ENCODE measurements around the gene UTY. TPM values are rescaled to one million over a fixed set of nuclear protein-coding genes. Genes with fewer than 3 reads are reported as not detected.
"Not testable (repeated sequence)": the region's sequence is repeated elsewhere in the genome, so short reads cannot be mapped to it uniquely, and the experiment has no call there.

UTY gene
- total RNA-seq, 2 experiments from 2014 or later: 28.2 to 28.4 TPM

- H3K36me3 Mint-ChIP-seq (ENCODE audit: low read depth): peaks cover 50% of the 10 kb centered on the region
- CTCF ChIA-PET: no interaction called here
- H3K27ac Mint-ChIP-seq: no peak overlapping the region
- no peak for DNase-seq
- peaks cover 7% of the 10 kb centered on the region for H3K4me1 Mint-ChIP-seq
- no peaks in the 10 kb centered on the region for H3K27me3 Mint-ChIP-seq
- peaks cover 3% of the 10 kb centered on the region for H3K9me3 Mint-ChIP-seq
- POLR2A ChIA-PET: no interaction called here
- H3K4me3 Mint-ChIP-seq: no peak overlapping the region
Measured at GRCh38 chrY:13312966-13313365, 166.9 kb downstream of the UTY start.

DNA sequence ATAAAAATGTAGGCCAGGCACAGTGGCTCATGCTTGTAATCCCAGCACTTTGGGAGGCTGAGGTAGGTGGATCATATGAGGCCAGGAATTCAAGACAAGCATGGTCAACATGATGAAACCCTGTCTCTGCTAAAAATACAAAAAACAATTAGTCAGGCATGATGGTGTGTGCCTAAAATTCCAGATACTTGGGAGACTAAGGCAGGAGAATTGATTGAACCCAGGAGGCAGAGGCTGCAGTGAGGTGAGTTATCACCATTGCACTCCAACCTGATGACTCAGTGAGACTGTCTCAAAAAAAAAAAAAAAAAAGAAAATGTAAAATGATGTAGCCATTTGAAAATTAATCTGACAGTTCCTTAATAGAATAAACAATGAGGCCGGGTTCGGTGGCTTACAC, 171.9 kb downstream of the UTY start:
- CTCF ChIA-PET: no interaction called here
- Mint-ChIP-seq H3K4me1 (peaks cover 18% of the 10 kb centered on the region), H3K9me3 (peaks cover 3% of the 10 kb centered on the region), H3K4me3 (no peak overlapping the region), H3K36me3 (ENCODE audit: low read depth) (peaks cover 46% of the 10 kb centered on the region), H3K27ac (no peak overlapping the region), H3K27me3 (no peaks in the 10 kb centered on the region)
- no peak for DNase-seq
- POLR2A ChIA-PET: no interaction called here

GRCh38 chrY:13300795-13301194, 179.0 kb downstream of the UTY start:
- Mint-ChIP-seq H3K4me1 (peaks cover 4% of the 10 kb centered on the region), H3K27me3 (no peaks in the 10 kb centered on the region), H3K36me3 (ENCODE audit: low read depth) (peaks cover 36% of the 10 kb centered on the region), H3K4me3 (no peak overlapping the region), H3K9me3 (no peaks in the 10 kb centered on the region), H3K27ac (no peak overlapping the region)
- DNase-seq: no peak
- CTCF ChIA-PET: no interaction called here
- POLR2A ChIA-PET: no interaction called here

DNA sequence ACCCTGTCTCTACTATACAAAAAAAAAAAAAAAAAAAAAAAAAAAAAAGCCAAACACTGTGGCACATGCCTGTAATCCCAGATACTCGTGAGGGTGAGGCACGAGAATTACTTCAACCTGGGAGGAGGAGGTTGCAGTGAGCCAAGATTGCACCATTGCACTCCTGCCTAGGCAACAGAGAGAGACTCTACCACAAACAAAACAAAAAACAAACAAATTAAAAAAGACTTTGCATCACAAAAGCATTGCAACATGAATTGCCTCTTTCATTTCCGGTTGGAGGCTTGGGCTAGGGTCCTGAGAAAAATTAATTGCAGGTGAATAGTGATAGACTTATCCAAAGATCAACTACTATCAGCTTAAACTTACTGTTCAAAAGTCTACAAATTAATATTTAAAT, 180.4 kb downstream of the UTY start:
- no peaks in the 10 kb centered on the region for H3K4me1 Mint-ChIP-seq
- no peak for DNase-seq
- H3K9me3 Mint-ChIP-seq: no peaks in the 10 kb centered on the region
- ChIA-PET CTCF (no interaction called here), POLR2A (interaction anchor here (0.6 kb wide), 1 partner anchor 143 kb away, joined by 3 read pairs; no protein-coding TSS in a partner anchor)
- no peak overlapping the region for H3K27ac Mint-ChIP-seq
- H3K27me3 Mint-ChIP-seq: no peaks in the 10 kb centered on the region
- no peak overlapping the region for H3K4me3 Mint-ChIP-seq
- peaks cover 39% of the 10 kb centered on the region for H3K36me3 Mint-ChIP-seq (ENCODE audit: low read depth)

- CTCF ChIA-PET: no interaction called here
- Mint-ChIP-seq H3K36me3 (ENCODE audit: low read depth) (peaks cover 50% of the 10 kb centered on the region), H3K4me1 (no peaks in the 10 kb centered on the region), H3K4me3 (no peak overlapping the region), H3K27me3 (no peaks in the 10 kb centered on the region), H3K9me3 (no peaks in the 10 kb centered on the region), H3K27ac (no peak overlapping the region)
- DNase-seq: no peak
- POLR2A ChIA-PET: no interaction called here
Measured at GRCh38 chrY:13296176-13296890, 183.5 kb downstream of the UTY start.

GRCh38 chrY:13295026-13295425, 184.8 kb downstream of the UTY start:
- CTCF ChIA-PET: no interaction called here
- H3K9me3 Mint-ChIP-seq: no peaks in the 10 kb centered on the region
- H3K27ac Mint-ChIP-seq: no peak overlapping the region
- no peaks in the 10 kb centered on the region for H3K27me3 Mint-ChIP-seq
- H3K36me3 Mint-ChIP-seq (ENCODE audit: low read depth): peaks cover 54% of the 10 kb centered on the region
- H3K4me1 Mint-ChIP-seq: no peaks in the 10 kb centered on the region
- POLR2A ChIA-PET: no interaction called here
- DNase-seq: no peak
- no peak overlapping the region for H3K4me3 Mint-ChIP-seq

- Mint-ChIP-seq H3K4me1 (no peaks in the 10 kb centered on the region), H3K9me3 (peaks cover 4% of the 10 kb centered on the region), H3K27ac (no peak overlapping the region), H3K4me3 (no peak overlapping the region), H3K27me3 (no peaks in the 10 kb centered on the region), H3K36me3 (ENCODE audit: low read depth) (peaks cover 68% of the 10 kb centered on the region)
- DNase-seq: no peak
- ChIA-PET POLR2A (no interaction called here), CTCF (no interaction called here)
Measured at GRCh38 chrY:13291199-13291598, 188.6 kb downstream of the UTY start.

DNA sequence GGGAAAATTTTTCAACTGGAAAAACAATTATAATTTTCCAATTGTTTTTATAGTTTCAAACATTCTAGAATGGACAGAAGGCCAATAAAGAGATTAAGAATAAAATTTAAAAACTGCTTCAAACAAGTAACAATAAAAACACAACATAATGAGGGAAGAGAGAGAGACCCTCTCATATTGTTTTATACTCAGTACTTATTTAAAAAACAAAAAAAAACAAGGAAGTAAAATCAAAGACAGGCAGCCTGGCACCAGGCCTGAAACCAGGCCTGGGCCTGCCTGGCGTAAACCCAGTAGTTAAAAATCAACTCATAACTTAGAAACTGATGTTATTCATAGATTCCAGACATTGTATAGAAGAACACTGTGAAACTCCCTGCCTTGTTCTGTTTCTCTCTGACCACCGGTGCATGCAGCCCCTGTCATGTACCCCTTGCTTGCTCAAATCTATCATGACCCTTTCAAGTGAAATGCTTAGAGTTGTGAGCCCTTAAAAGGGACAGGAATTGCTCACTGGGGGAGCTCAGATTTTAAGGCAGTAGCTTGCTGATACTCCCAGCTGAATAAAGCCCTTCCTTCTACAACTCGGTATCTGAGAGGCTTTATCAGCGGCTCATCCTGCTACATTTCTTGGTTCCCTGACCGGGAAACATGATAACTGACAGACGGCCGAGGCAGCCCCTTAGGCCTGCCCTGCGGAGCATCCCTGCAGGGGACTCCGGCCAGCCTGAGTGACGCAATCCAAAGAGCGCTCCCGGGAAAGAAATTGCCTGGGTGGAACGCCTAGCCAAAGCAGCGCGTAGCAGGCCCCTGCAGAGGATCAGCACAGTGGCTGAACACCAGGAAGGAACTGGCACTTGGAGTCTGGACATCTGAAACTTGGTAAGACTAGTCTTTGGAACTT, 197.4 kb downstream of the UTY start:
- POLR2A ChIA-PET, CTCF ChIA-PET: not testable (repeated sequence)

GRCh38 chrY:13279561-13279960, 200.3 kb downstream of the UTY start:
- no peak for DNase-seq
- ChIA-PET POLR2A (no interaction called here), CTCF (no interaction called here)
- Mint-ChIP-seq H3K36me3 (ENCODE audit: low read depth) (peaks cover 43% of the 10 kb centered on the region), H3K27ac (no peak overlapping the region), H3K27me3 (no peaks in the 10 kb centered on the region), H3K4me3 (no peak overlapping the region), H3K4me1 (peaks cover 2% of the 10 kb centered on the region), H3K9me3 (no peaks in the 10 kb centered on the region)

More for the DNA sequence above, 197.4 kb downstream of the UTY start:
- H3K4me3 Mint-ChIP-seq, H3K27ac Mint-ChIP-seq, H3K9me3 Mint-ChIP-seq, H3K27me3 Mint-ChIP-seq, H3K4me1 Mint-ChIP-seq, DNase-seq: not testable (repeated sequence)
- peaks cover 51% of the 10 kb centered on the region for H3K36me3 Mint-ChIP-seq (ENCODE audit: low read depth)

- POLR2A ChIA-PET: no interaction called here
- Mint-ChIP-seq H3K36me3 (ENCODE audit: low read depth) (peaks cover 46% of the 10 kb centered on the region), H3K9me3 (no peaks in the 10 kb centered on the region), H3K27me3 (no peaks in the 10 kb centered on the region), H3K4me3 (no peak overlapping the region), H3K27ac (no peak overlapping the region), H3K4me1 (no peaks in the 10 kb centered on the region)
- no peak for DNase-seq
- CTCF ChIA-PET: no interaction called here
Measured at GRCh38 chrY:13271706-13272105, 208.1 kb downstream of the UTY start.

DNA sequence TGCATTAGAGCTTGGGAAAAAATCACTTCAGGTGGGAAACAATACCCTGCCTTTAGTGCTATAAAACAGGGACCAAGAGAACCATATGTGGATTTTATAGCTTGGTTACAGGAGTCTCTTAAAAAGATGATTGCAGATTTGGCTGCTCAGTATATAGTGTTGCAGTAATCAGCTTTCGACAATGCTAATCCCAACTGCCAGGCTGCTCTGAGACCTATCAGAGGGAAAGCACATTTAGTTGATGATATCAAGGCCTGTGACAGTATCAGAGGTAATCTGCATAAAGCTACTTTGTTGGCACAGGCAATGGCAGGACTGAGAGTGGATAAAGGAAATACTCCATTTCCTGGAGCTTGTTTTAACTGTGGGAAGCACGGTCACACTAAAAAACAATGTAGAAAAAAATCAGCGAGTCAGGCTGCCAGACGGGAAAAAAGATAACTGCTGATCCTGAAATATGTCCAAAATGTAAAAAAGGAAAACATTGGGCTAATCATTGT, 225.8 kb downstream of the UTY start:
- H3K36me3 Mint-ChIP-seq (ENCODE audit: low read depth): peaks cover 39% of the 10 kb centered on the region
- H3K4me3 Mint-ChIP-seq, H3K4me1 Mint-ChIP-seq, POLR2A ChIA-PET, DNase-seq, H3K27ac Mint-ChIP-seq, CTCF ChIA-PET, H3K27me3 Mint-ChIP-seq, H3K9me3 Mint-ChIP-seq: not testable (repeated sequence)

DNA sequence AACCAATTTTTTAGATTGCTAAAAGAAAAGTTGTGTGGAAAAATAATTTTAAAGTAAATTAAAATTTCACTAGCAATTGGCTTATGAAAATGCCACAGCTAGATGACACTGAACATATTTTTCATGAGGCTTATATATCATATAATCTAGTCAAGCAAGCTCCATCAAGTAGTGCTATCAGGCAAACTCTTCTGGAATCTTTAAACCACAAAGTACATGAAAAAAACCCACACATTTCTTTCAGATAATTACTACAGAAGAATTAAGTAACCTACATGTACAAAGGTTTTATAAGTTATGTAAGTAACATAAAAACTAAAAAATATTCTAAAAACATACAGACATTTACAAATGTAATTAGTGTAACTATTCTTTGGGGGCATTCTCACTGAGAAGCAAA, 229.4 kb downstream of the UTY start:
- Mint-ChIP-seq H3K27me3 (no peaks in the 10 kb centered on the region), H3K36me3 (ENCODE audit: low read depth) (peaks cover 19% of the 10 kb centered on the region), H3K9me3 (no peaks in the 10 kb centered on the region), H3K4me3 (no peak overlapping the region), H3K4me1 (no peaks in the 10 kb centered on the region), H3K27ac (no peak overlapping the region)
- DNase-seq: no peak
- ChIA-PET POLR2A (no interaction called here), CTCF (no interaction called here)

GRCh38 chrY:13243716-13244115, 236.1 kb downstream of the UTY start:
- Mint-ChIP-seq H3K9me3 (peaks cover 4% of the 10 kb centered on the region), H3K27ac (no peak overlapping the region), H3K4me3 (no peak overlapping the region), H3K36me3 (ENCODE audit: low read depth) (peaks cover 31% of the 10 kb centered on the region), H3K4me1 (no peaks in the 10 kb centered on the region), H3K27me3 (no peaks in the 10 kb centered on the region)
- CTCF ChIA-PET: no interaction called here
- no peak for DNase-seq
- POLR2A ChIA-PET: interaction anchor here (0.6 kb wide), 1 partner anchor 172 kb away, joined by 5 read pairs; no protein-coding TSS in a partner anchor

Measured in activated CD4-positive, alpha-beta T cell treated with anti-CD3 and anti-CD28 coated beads, Interleukin-2, amount 10 ng/mL, durations not matched to agents 7 days and 5 days (primary cell).